H1 (cell line): ENCODE results near the gene SOCS3. TPM values are rescaled to one million over a fixed set of nuclear protein-coding genes. Genes with fewer than 3 reads are reported as not detected.
A peak's percentile ranks its signal among the peaks of the same experiment; 100 is the strongest.

Experiments used
- CTCF ChIA-PET: fragments of 300-600 bp; sonication (Branson Sonifier 250); formaldehyde crosslinking; loops from one replicate; lab custom pipeline; 2021; ENCODE audit not compliant: partially characterized antibody; lab: Charles Lee
- POLR2A ChIA-PET: fragments of 300-600 bp; sonication (Branson Sonifier 250); formaldehyde crosslinking; loops from one replicate; lab custom pipeline; 2021; ENCODE audit warnings: inconsistent platforms; ENCODE audit not compliant: partially characterized antibody; lab: Charles Lee
- DNase-seq, 2 experiments: peaks; one replicate each; pipeline versions ENCODE4 v3.0.0 to v3.0.0-alpha.2; 2010 to 2022; ENCODE audit warnings: low spot score in 2 of 2, low read depth in 1 of 2, mixed read lengths in 1 of 2
- FAIRE-seq: peaks from 2 replicates; lab custom pipeline; 2011; peaks lifted over from hg19 to GRCh38; lab: Jason Lieb, UNC
- H2AFZ ChIP-seq: 2 replicates; pipeline ENCODE4 v1.8.1; 2012; ENCODE audit warnings: low read length, inconsistent platforms
- H2AK5ac ChIP-seq: 2 replicates; pipeline ENCODE4 v1.6.1; 2013; ENCODE audit warnings: low read depth, low read length
- H2BK120ac ChIP-seq: replicated peaks from 2 replicates; pipeline ENCODE3; 2013; ENCODE audit warnings: low read depth, low read length, inconsistent platforms
- H2BK12ac ChIP-seq: 2 replicates; pipeline ENCODE4 v1.6.1; 2013; ENCODE audit warnings: low read depth, low read length
- H2BK15ac ChIP-seq: 2 replicates; pipeline ENCODE4 v1.6.1; 2013; ENCODE audit warnings: low read length
- H2BK20ac ChIP-seq: 2 replicates; pipeline ENCODE4 v1.6.1; 2013; ENCODE audit warnings: low read length
- H2BK5ac ChIP-seq: 2 replicates; pipeline ENCODE4 v1.6.1; 2013; ENCODE audit warnings: low read depth, low read length
- H3K14ac ChIP-seq: 2 replicates; pipeline ENCODE4 v1.6.1; 2013; ENCODE audit warnings: inconsistent platforms; ENCODE audit not compliant: insufficient read length
- H3K18ac ChIP-seq: 2 replicates; pipeline ENCODE4 v1.6.1; 2013; ENCODE audit warnings: low read length; ENCODE audit errors: extremely low read depth
- H3K23ac ChIP-seq: 2 replicates; pipeline ENCODE4 v1.6.1; 2013; ENCODE audit warnings: inconsistent platforms; ENCODE audit not compliant: insufficient read length
- H3K23me2 ChIP-seq: 2 replicates; pipeline ENCODE4 v1.6.1; 2013; ENCODE audit warnings: low read depth, low read length
- H3K27ac ChIP-seq: 2 replicates; pipeline ENCODE4 v1.6.1; 2011; ENCODE audit warnings: low read depth, low read length, inconsistent platforms
- H3K27me3 ChIP-seq, 4 experiments: replicated peaks in 1 of 4; 1 replicate in 1 of 4; 2 replicates in 3 of 4; pipeline versions ENCODE4 v1.6.1 to v1.8.1; 2011 to 2013; ENCODE audit warnings: low read length in 3 of 4, mild to moderate bottlenecking in 3 of 4, inconsistent platforms in 2 of 4, mixed read lengths in 2 of 4, moderate library complexity in 1 of 4; ENCODE audit not compliant: control insufficient read depth in 3 of 4, insufficient read depth in 3 of 4; ENCODE audit errors: extremely low read depth in 1 of 4
- H3K36me3 ChIP-seq, 4 experiments: 2 replicates each; pipeline versions ENCODE4 v1.6.1 to v1.8.1; 2011 to 2013; ENCODE audit warnings: mild to moderate bottlenecking in 4 of 4, low read length in 3 of 4, moderate library complexity in 2 of 4, control low read depth in 1 of 4, inconsistent platforms in 1 of 4; ENCODE audit not compliant: insufficient read depth in 4 of 4, control insufficient read depth in 2 of 4
- H3K4ac ChIP-seq: replicated peaks from 2 replicates; pipeline ENCODE3; 2013; ENCODE audit warnings: low read length, low read depth, mixed read lengths, inconsistent platforms; ENCODE audit not compliant: insufficient read length
- H3K4me1 ChIP-seq, 4 experiments: replicated peaks in 1 of 4; 1 replicate in 1 of 4; 2 replicates in 3 of 4; pipeline versions ENCODE4 v1.6.1 to v1.8.1; 2011 to 2013; ENCODE audit warnings: low read length in 3 of 4, inconsistent platforms in 2 of 4, mixed read lengths in 1 of 4; ENCODE audit not compliant: insufficient read depth in 4 of 4, control insufficient read depth in 3 of 4
- H3K4me2 ChIP-seq, 2 experiments: 2 replicates each; pipeline versions ENCODE4 v1.6.1 to v1.8.1; 2011 to 2013; ENCODE audit warnings: low read depth in 2 of 2, low read length in 2 of 2, control low read depth in 1 of 2, inconsistent platforms in 1 of 2, mild to moderate bottlenecking in 1 of 2; ENCODE audit not compliant: insufficient read depth in 1 of 2
- H3K4me3 ChIP-seq, 4 experiments: fragments of 200-600, 300-600 bp in 1 of 4; sonication (generic), shearing (Covaris generic), sonication (Bioruptor Twin) in 1 of 4; 2 replicates each; pipeline versions ENCODE4 v1.5.1 to v1.8.1; 2011 to 2016; ENCODE audit warnings: low read length in 4 of 4, low read depth in 3 of 4, control low read depth in 2 of 4, inconsistent platforms in 2 of 4, mild to moderate bottlenecking in 2 of 4, mixed read lengths in 1 of 4, moderate library complexity in 1 of 4; ENCODE audit not compliant: insufficient read depth in 2 of 4; ENCODE audit errors: extremely low read depth in 1 of 4
- H3K56ac ChIP-seq: replicated peaks from 2 replicates; pipeline ENCODE3; 2013; ENCODE audit warnings: low read depth, mild to moderate bottlenecking, mixed read lengths, low read length, inconsistent platforms; ENCODE audit not compliant: insufficient read length
- H3K79me1 ChIP-seq: 2 replicates; pipeline ENCODE4 v1.6.1; 2013; ENCODE audit warnings: low read depth, low read length, control low read depth
- H3K79me2 ChIP-seq, 2 experiments: 2 replicates each; pipeline versions ENCODE4 v1.6.1 to v1.8.1; 2012 to 2013; ENCODE audit warnings: low read length in 2 of 2, mild to moderate bottlenecking in 2 of 2, inconsistent platforms in 1 of 2; ENCODE audit not compliant: insufficient read depth in 2 of 2, control insufficient read depth in 1 of 2
- H3K9ac ChIP-seq, 4 experiments: replicated peaks in 1 of 4; 1 replicate in 1 of 4; 2 replicates in 3 of 4; pipeline versions ENCODE4 v1.6.1 to v1.8.1; 2011 to 2013; ENCODE audit warnings: low read depth in 3 of 4, low read length in 3 of 4, control low read depth in 2 of 4, mild to moderate bottlenecking in 2 of 4, moderate library complexity in 2 of 4, inconsistent platforms in 1 of 4; ENCODE audit errors: extremely low read depth in 1 of 4
- H3K9me3 ChIP-seq, 2 experiments: 2 replicates each; pipeline versions ENCODE4 v1.6.1 to v1.8.1; 2012 to 2013; ENCODE audit warnings: mild to moderate bottlenecking in 2 of 2, moderate library complexity in 2 of 2, control low read depth in 1 of 2, inconsistent platforms in 1 of 2, low read depth in 1 of 2, low read length in 1 of 2, mixed read lengths in 1 of 2; ENCODE audit not compliant: insufficient read depth in 2 of 2
- H4K20me1 ChIP-seq, 2 experiments: replicated peaks in 1 of 2; 2 replicates each; pipeline versions ENCODE3 to v1.8.1; 2011 to 2013; ENCODE audit warnings: inconsistent platforms in 2 of 2, low read length in 2 of 2, mild to moderate bottlenecking in 1 of 2; ENCODE audit not compliant: insufficient read depth in 2 of 2, control insufficient read depth in 1 of 2
- H4K5ac ChIP-seq: 2 replicates; pipeline ENCODE4 v1.6.1; 2013; ENCODE audit warnings: low read length, low read depth, mixed read lengths, inconsistent platforms; ENCODE audit not compliant: insufficient read length
- H4K8ac ChIP-seq: 2 replicates; pipeline ENCODE4 v1.8.0; 2013; ENCODE audit warnings: mild to moderate bottlenecking, moderate library complexity, low read length, inconsistent platforms; ENCODE audit not compliant: insufficient read depth; ENCODE audit errors: extremely low read depth
- H4K91ac ChIP-seq: replicated peaks from 2 replicates; pipeline ENCODE3; 2013; ENCODE audit warnings: low read length, mixed read lengths, inconsistent platforms; ENCODE audit not compliant: insufficient read length
- BCL11A ChIP-seq, 2 experiments: IDR thresholded peaks; one replicate each; pipeline ENCODE4 v1.6.1; 2011; ENCODE audit warnings: low read depth in 2 of 2, low read length in 2 of 2, mild to moderate bottlenecking in 2 of 2
- HDAC2 ChIP-seq, 2 experiments: fragments of 300-600 bp in 1 of 2; sonication (generic) in 1 of 2; IDR thresholded peaks; 2 replicates each; pipeline ENCODE4 v1.6.1; 2011 to 2012; ENCODE audit warnings: low read depth in 2 of 2, low read length in 2 of 2, mild to moderate bottlenecking in 2 of 2, moderate library complexity in 2 of 2, borderline replicate concordance in 1 of 2, inconsistent platforms in 1 of 2
- JUND ChIP-seq: IDR thresholded peaks from 2 replicates; pipeline ENCODE4 v1.6.1; 2011; ENCODE audit warnings: mild to moderate bottlenecking, improper control_type of control experiment, low read length
- KDM1A ChIP-seq: fragments of 200-600, 300-600 bp; sonication (generic); IDR thresholded peaks from 2 replicates; pipeline ENCODE4 v1.7.1; 2016; ENCODE audit warnings: mild to moderate bottlenecking, low read length, borderline replicate concordance
- NANOG ChIP-seq: IDR thresholded peaks from 2 replicates; pipeline ENCODE4 v1.6.1; 2011; ENCODE audit warnings: low read length, low read depth, mild to moderate bottlenecking, inconsistent platforms; ENCODE audit not compliant: insufficient read depth, poor library complexity, severe bottlenecking
- NRF1 ChIP-seq: IDR thresholded peaks from 2 replicates; pipeline ENCODE4 v1.6.1; 2011; ENCODE audit warnings: mild to moderate bottlenecking, low read depth, low read length, improper control_type of control experiment
- SIN3A ChIP-seq, 2 experiments: IDR thresholded peaks in 1 of 2; conservative IDR thresholded peaks in 1 of 2; 2 replicates each; pipeline ENCODE4 v1.6.1; 2011 to 2012; ENCODE audit warnings: low read length in 2 of 2, improper control_type of control experiment in 1 of 2, low read depth in 1 of 2, mild to moderate bottlenecking in 1 of 2
- SUZ12 ChIP-seq: fragments of 200-600 bp; sonication (generic); IDR thresholded peaks from 2 replicates; pipeline ENCODE4 v1.6.1; 2012; ENCODE audit warnings: mild to moderate bottlenecking, inconsistent platforms, low read length, moderate library complexity, mixed read lengths
- TAF7 ChIP-seq: optimal IDR thresholded peaks from 2 replicates; pipeline ENCODE3; 2011; ENCODE audit warnings: low read depth, mild to moderate bottlenecking, inconsistent platforms, low read length, moderate library complexity, borderline replicate concordance
- YY1 ChIP-seq: IDR thresholded peaks from 2 replicates; pipeline ENCODE4 v1.6.1; 2011; ENCODE audit warnings: low read depth, mild to moderate bottlenecking, low read length
- WGBS, 2 experiments: shearing (Covaris generic) in 1 of 2; methylation state at CpG; one replicate each; pipeline versions ENCODE4 v1.1.6 to v1.1.7; 2013 to 2015; ENCODE audit warnings: low lambda C conversion rate in 2 of 2, mixed read lengths in 2 of 2, inconsistent platforms in 1 of 2, low coverage in 1 of 2, missing lambda C conversion rate in 1 of 2; ENCODE audit not compliant: insufficient replicate concordance in 2 of 2, insufficient coverage in 1 of 2, insufficient read length in 1 of 2; ENCODE audit errors: extremely low coverage in 1 of 2, missing lambda C conversion rate in 1 of 2; 5-methylcytosine and 5-hydroxymethylcytosine counted together
- polyA plus RNA-seq, 7 experiments: library from polyadenylated mRNA; depleted of rRNA in 3 of 7; stranded (reverse) in 5 of 7; unstranded in 2 of 7; fragments of >200 nt in 5 of 7; fragments of 200-250 nt in 2 of 7; gene quantifications; 1 replicate in 5 of 7; 2 replicates in 1 of 7; 4 replicates in 1 of 7; pipeline versions ENCODE4 v1.2.1 to v1.2.3, GENCODE V29; 2011 to 2013; ENCODE audit warnings: missing spikeins in 2 of 7, mixed read lengths in 2 of 7
- total RNA-seq: library from RNA; stranded (reverse); fragmentation: NEBNext Ultra II Directional; extraction: Animal tissue kit (Norgen Biotek cat#: 25700); gene quantifications from 2 replicates; pipeline ENCODE4 v1.2.1, GENCODE V29; 2021
- TF ChIP-seq, protein P1 (sequence below): IDR thresholded peaks from 2 replicates; pipeline ENCODE4 v1.6.1; 2011; ENCODE audit warnings: low read length, improper control_type of control experiment

SOCS3 gene
- total and polyA plus RNA-seq, 2 of the 8 experiments (the other 6 are each of a cell fraction or from before 2014, with no cell fraction given), result 10.1 to 47.9 TPM

DNA sequence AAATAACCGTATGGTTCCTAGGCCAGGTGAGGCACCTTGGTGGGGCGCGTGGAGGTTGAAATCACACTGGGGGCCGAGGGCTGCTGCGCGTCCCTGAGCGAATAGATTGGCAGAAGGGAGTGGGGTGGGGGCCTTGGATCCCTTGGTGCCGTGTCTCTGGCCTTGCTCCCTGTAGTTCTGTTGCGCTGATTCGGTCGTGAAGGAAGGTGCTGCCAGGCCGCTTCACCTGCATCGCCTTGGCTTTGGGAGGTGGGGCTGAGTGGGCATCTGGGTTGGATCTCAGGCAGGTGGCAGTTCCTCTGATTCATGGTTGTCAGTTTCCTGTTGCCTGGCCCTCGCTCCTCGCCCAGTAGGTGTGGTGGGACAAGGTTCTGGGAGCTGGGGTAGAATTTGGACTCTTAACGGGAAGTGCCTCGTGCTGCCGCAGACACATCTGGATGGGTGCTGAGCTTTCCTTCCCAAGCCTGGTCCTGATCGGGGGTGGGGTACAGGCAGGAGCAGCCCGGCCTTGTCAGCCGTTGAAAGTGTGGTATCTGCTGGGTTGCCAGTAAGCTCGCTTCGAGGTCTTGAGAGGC lies 48.7 kb upstream of the SOCS3 start:
- H2BK20ac ChIP-seq, result no peak overlapping the region
- peak overlapping the region; percentile 72 for H4K8ac ChIP-seq
- H2BK12ac ChIP-seq, result no peak overlapping the region
- no peaks in the 10 kb centered on the region for H3K9me3 ChIP-seq
- no peak overlapping the region; the same call in 1 of the 2 replicates for H3K18ac ChIP-seq
- no peak overlapping the region for H3K14ac ChIP-seq
- no peaks in the 10 kb centered on the region for H3K23me2 ChIP-seq
- DNase-seq (no peak), FAIRE-seq (no peak)
- H3K79me2 ChIP-seq, result peaks cover 3 to 85% of the 10 kb centered on the region in 2 experiments; a peak in 3 of 4 replicates
- no peak overlapping the region for H3K56ac ChIP-seq
- H2BK15ac ChIP-seq, result no peak overlapping the region
- 90% methylated on average over 22 of the region's 23 CpGs; no CpG with 5 or more reads in 1 of the 2 experiments for whole genome bisulfite sequencing, 2 experiments
- H4K20me1 ChIP-seq, result peaks cover 36 to 56% of the 10 kb centered on the region in 2 experiments
- ChIA-PET CTCF (interaction anchor here (0.6 to 3.9 kb wide), 7 partner anchors 13 to 275 kb away, joined by 3 to 23 read pairs (median 4); no protein-coding TSS in a partner anchor), POLR2A (interaction anchor here (0.8 kb wide), 1 partner anchor 13 kb away, joined by 3 read pairs; no protein-coding TSS in a partner anchor)
- 0 out of 2 replicates have a peak overlapping the region, but pooled peaks have one; percentile 75 for H2AK5ac ChIP-seq
- H3K23ac ChIP-seq, result no peak overlapping the region
- H3K4me3 ChIP-seq, result no peak overlapping the region
- no peak overlapping the region for H4K5ac ChIP-seq
- H3K4me1 ChIP-seq, result peaks cover 0 to 16% (median 9%) of the 10 kb centered on the region in 4 experiments; a peak in 5 of 7 replicates
- no peak overlapping the region for H3K27ac ChIP-seq
- no peaks in the 10 kb centered on the region for H3K27me3 ChIP-seq
- H3K79me1 ChIP-seq, result peaks cover 21% of the 10 kb centered on the region
- no peak overlapping the region for H2BK120ac ChIP-seq
- H2BK5ac ChIP-seq, result peak overlapping the region; percentile 81; the same call in 1 of the 2 replicates
- H3K9ac ChIP-seq, result no peak overlapping the region
- H4K91ac ChIP-seq, result no peak overlapping the region
- no peak overlapping the region for H3K4ac ChIP-seq
- no peak overlapping the region for H2AFZ ChIP-seq
- peaks cover 5 to 17% (median 15%) of the 10 kb centered on the region in 4 experiments for H3K36me3 ChIP-seq
- no peak overlapping the region for H3K4me2 ChIP-seq
- TF ChIP-seq YY1 (no peak), NANOG (no peak), HDAC2 (IDR thresholded peaks at IDR 0.05; ENCODE audit: borderline replicate concordance in 1 of 2, low read depth in 2 of 2, low read length in 2 of 2) (no peak), NRF1 (no peak), SIN3A (conservative IDR thresholded peaks at IDR 0.05 in 1 of 2, IDR thresholded peaks at IDR 0.05 in 1 of 2; ENCODE audit: low read depth in 1 of 2, low read length in 2 of 2) (no peak), BCL11A (IDR thresholded peaks at IDR 0.05; ENCODE audit: low read depth in 2 of 2, low read length in 2 of 2) (no peak), SUZ12 (no peak), TAF7 (no peak), JUND (no peak), KDM1A (no peak)
- TF ChIP-seq, protein P1, sequence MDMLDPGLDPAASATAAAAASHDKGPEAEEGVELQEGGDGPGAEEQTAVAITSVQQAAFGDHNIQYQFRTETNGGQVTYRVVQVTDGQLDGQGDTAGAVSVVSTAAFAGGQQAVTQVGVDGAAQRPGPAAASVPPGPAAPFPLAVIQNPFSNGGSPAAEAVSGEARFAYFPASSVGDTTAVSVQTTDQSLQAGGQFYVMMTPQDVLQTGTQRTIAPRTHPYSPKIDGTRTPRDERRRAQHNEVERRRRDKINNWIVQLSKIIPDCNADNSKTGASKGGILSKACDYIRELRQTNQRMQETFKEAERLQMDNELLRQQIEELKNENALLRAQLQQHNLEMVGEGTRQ, result no peak
